Upper lobe of left lung (tissue), 4 donors: ENCODE measurements around the gene WLS.

Experiments used
- EP300 ChIP-seq, 4 donors: sonication (generic); formaldehyde crosslinking; IDR thresholded peaks; one replicate each; pipeline ENCODE4 v1.5.1; 2017; ENCODE audit warnings: antibody characterized with exemption in 4 of 4, control low read depth in 2 of 4
- POLR2A ChIP-seq, 4 donors: fragments of 450-650 bp; IDR thresholded peaks; one replicate each; pipeline ENCODE4 v1.5.1; 2016 to 2017; ENCODE audit warnings: antibody characterized with exemption in 4 of 4, mild to moderate bottlenecking in 2 of 4
- POLR2AphosphoS5 ChIP-seq, 2 donors: sonication (generic); formaldehyde crosslinking; IDR thresholded peaks; one replicate each; pipeline ENCODE4 v1.5.1; 2017; ENCODE audit warnings: antibody characterized with exemption in 2 of 2
- TF ChIP-seq, protein P1 (sequence below), 6 experiments: fragments of 450-650 bp in 4 of 6; fragments of 200-600 bp in 2 of 6; sonication (generic) in 2 of 6; IDR thresholded peaks; one replicate each; pipeline ENCODE4 v1.5.1; 2016 to 2019; ENCODE audit warnings: antibody characterized with exemption in 6 of 6

DNA sequence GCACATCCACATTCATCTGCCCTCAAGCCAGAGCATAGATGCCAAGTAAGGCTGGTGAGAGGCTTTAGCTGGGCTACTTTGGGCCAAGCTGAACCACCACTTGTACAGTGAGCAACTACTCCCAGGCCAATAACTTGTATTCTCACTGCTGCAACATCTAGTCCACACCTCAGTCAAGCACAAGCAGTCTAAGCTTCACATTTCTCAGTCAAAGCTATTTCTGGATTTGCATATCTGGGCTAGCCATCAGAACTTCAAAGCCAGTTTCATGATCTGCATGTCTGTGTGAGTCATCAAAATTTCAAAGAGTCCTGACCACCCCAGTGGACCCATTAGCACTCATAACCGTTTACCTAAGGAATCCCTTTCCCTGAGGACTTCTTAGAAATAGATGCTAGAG lies 104.2 kb downstream of the WLS start:
- TF ChIP-seq, protein P1, sequence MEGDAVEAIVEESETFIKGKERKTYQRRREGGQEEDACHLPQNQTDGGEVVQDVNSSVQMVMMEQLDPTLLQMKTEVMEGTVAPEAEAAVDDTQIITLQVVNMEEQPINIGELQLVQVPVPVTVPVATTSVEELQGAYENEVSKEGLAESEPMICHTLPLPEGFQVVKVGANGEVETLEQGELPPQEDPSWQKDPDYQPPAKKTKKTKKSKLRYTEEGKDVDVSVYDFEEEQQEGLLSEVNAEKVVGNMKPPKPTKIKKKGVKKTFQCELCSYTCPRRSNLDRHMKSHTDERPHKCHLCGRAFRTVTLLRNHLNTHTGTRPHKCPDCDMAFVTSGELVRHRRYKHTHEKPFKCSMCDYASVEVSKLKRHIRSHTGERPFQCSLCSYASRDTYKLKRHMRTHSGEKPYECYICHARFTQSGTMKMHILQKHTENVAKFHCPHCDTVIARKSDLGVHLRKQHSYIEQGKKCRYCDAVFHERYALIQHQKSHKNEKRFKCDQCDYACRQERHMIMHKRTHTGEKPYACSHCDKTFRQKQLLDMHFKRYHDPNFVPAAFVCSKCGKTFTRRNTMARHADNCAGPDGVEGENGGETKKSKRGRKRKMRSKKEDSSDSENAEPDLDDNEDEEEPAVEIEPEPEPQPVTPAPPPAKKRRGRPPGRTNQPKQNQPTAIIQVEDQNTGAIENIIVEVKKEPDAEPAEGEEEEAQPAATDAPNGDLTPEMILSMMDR (IDR thresholded peaks at IDR 0.05) = no peak
- TF ChIP-seq POLR2A (IDR thresholded peaks at IDR 0.05) = no peak
- TF ChIP-seq POLR2AphosphoS5 (IDR thresholded peaks at IDR 0.05) = no peak
- no peak for TF ChIP-seq EP300 (IDR thresholded peaks at IDR 0.05)
